ENCODE data around the gene RIN1.
A peak's percentile ranks its signal among the peaks of the same experiment; 100 is the strongest.
"Not testable (repeated sequence)": the region's sequence is repeated elsewhere in the genome, so short reads cannot be mapped to it uniquely, and the experiment has no call there.

Gene RIN1

GRCh38 chr11:66360406-66361073 lies 24.3 kb upstream of the RIN1 start:
- no peak for DNase-seq (ENCODE audit: low read depth in 2 of 2, low spot score in 1 of 2)

GRCh38 chr11:66359662-66360087 lies 23.4 kb upstream of the RIN1 start:
- DNase-seq (ENCODE audit: low read depth in 2 of 2, low spot score in 1 of 2): no peak

- not testable (repeated sequence) for DNase-seq (ENCODE audit: low read depth in 2 of 2, low spot score in 1 of 2)
Measured at GRCh38 chr11:66350560-66351235, 14.5 kb upstream of the RIN1 start.

- no peak for DNase-seq (ENCODE audit: low read depth in 2 of 2, low spot score in 1 of 2)
Measured at GRCh38 chr11:66349084-66349386, 12.8 kb upstream of the RIN1 start.

- peak; percentile 56 to 62 for DNase-seq (ENCODE audit: low read depth in 2 of 2, low spot score in 1 of 2)
Measured at GRCh38 chr11:66347425-66348276, 11.4 kb upstream of the RIN1 start, which contains the start of gene B4GAT1. Gene B4GAT1, minus strand, starts transcription at chr11:66347629. Its CDS starts 84 bp downstream, at chr11:66347545.

- DNase-seq (ENCODE audit: low read depth in 2 of 2, low spot score in 1 of 2): no peak
Measured at GRCh38 chr11:66346476-66347424, 10.5 kb upstream of the RIN1 start.

- DNase-seq (ENCODE audit: low read depth in 2 of 2, low spot score in 1 of 2): no peak
Measured at GRCh38 chr11:66345316-66345649, 9.0 kb upstream of the RIN1 start.

GRCh38 chr11:66344550-66345315 lies 8.5 kb upstream of the RIN1 start, which contains the start of gene BRMS1:
Gene BRMS1, minus strand, starts transcription at chr11:66345104. Its CDS starts 2,870 bp downstream, at chr11:66342234.
- peak; percentile 93 to 95 for DNase-seq (ENCODE audit: low read depth in 2 of 2, low spot score in 1 of 2)

GRCh38 chr11:66343176-66343575 lies 6.9 kb upstream of the RIN1 start:
- DNase-seq (ENCODE audit: low read depth in 2 of 2, low spot score in 1 of 2): no peak

GRCh38 chr11:66341502-66342126 lies 5.4 kb upstream of the RIN1 start:
- DNase-seq (ENCODE audit: low read depth in 2 of 2, low spot score in 1 of 2): no peak

- no peak for DNase-seq (ENCODE audit: low read depth in 2 of 2, low spot score in 1 of 2)
Measured at GRCh38 chr11:66340596-66341501, 4.6 kb upstream of the RIN1 start.

GRCh38 chr11:66339686-66340483 lies 3.7 kb upstream of the RIN1 start:
- DNase-seq (ENCODE audit: low read depth in 2 of 2, low spot score in 1 of 2): no peak

GRCh38 chr11:66339162-66339675 lies 3.0 kb upstream of the RIN1 start:
- DNase-seq (ENCODE audit: low read depth in 2 of 2, low spot score in 1 of 2): no peak

GRCh38 chr11:66338276-66339161 lies 2.3 kb upstream of the RIN1 start:
- no peak for DNase-seq (ENCODE audit: low read depth in 2 of 2, low spot score in 1 of 2)

GRCh38 chr11:66337103-66337899 lies 1.1 kb upstream of the RIN1 start:
- no peak for DNase-seq (ENCODE audit: low read depth in 2 of 2, low spot score in 1 of 2)
